ENCODE results near the gene PIK3R2. TPM values are rescaled to one million over a fixed set of nuclear protein-coding genes. Genes with fewer than 3 reads are reported as not detected.

Gene PIK3R2
- total RNA-seq, 1 experiment from 2014 or later: 42.8 TPM

DNA sequence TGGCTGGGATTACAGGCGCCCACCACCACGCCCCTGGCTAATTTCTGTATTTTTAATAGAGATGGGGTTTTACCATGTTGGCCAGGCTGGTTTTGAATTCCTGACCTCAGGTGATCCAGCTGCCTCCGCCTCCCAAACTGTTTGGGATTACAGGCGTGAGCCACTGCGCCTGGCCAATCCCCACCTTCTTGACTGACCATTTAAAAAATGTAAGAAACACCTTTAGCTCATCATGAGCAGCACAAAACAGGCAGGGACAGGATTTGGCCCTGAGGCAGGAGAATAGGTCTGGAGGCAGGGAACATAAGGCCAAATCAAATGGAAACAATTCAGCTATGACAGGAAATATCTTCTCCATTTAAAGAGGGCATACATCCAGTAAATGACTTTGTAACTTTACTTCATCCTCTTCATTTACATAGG lies 38.7 kb downstream of the PIK3R2 start:
- no peaks in the 10 kb centered on the region; the same call in 1 of the 2 replicates for H3K4me1 ChIP-seq (ENCODE audit: insufficient read depth, low read length)
- DNase-seq: no peak
- peak overlapping the region; percentile 85 for H2AFZ ChIP-seq (ENCODE audit: low read length)
- H2BK5ac ChIP-seq (ENCODE audit: insufficient read length, low read length): no peak overlapping the region
- H2BK15ac ChIP-seq (ENCODE audit: low read depth, low read length): no peak overlapping the region
- Mint-ChIP-seq H3K9me3 (no peaks in the 10 kb centered on the region; a peak in 1 of 5 replicates), H3K4me3 (peak overlapping the region; percentile 84 to 90; a peak in 3 of 5 replicates), H3K4me1 (peaks cover 17 to 20% of the 10 kb centered on the region in 2 experiments), H3K36me3 (ENCODE audit: insufficient read depth in 1 of 3, low read depth in 3 of 3) (peaks cover 3 to 13% (median 12%) of the 10 kb centered on the region in 3 experiments; a peak in 6 of 7 replicates), H3K27me3 (ENCODE audit: low read depth) (no peaks in the 10 kb centered on the region; the same call in 1 of the 2 replicates), H3K27ac (peak overlapping the region; percentile 88 to 96 (median 95); a peak in 3 of 7 replicates)
- H3K27ac ChIP-seq (ENCODE audit: insufficient read length, low read depth, low read length): no peak overlapping the region
- no peak for TF ChIP-seq CTCF (conservative IDR thresholded peaks at IDR 0.05)
- no peak overlapping the region for H2BK120ac ChIP-seq (ENCODE audit: low read depth, low read length, poor library complexity, severe bottlenecking)
- H3K9me3 ChIP-seq (ENCODE audit: control insufficient read depth, low read depth, low read length): no peaks in the 10 kb centered on the region
- H4K20me1 ChIP-seq (ENCODE audit: control insufficient read depth, insufficient read depth, insufficient read length): no peaks in the 10 kb centered on the region
- no peak overlapping the region for H2BK20ac ChIP-seq (ENCODE audit: low read depth, low read length, poor library complexity, severe bottlenecking)
- no peak overlapping the region for H3K56ac ChIP-seq (ENCODE audit: insufficient read length, low read depth, low read length)
- H3K27me3 ChIP-seq (ENCODE audit: insufficient read depth, low read length): no peaks in the 10 kb centered on the region
- H3K4ac ChIP-seq (ENCODE audit: low read depth, low read length): no peak overlapping the region
- H2AK5ac ChIP-seq (ENCODE audit: insufficient read length, low read length): no peak overlapping the region
- peaks cover 2% of the 10 kb centered on the region; the same call in 1 of the 2 replicates for H3K79me2 ChIP-seq (ENCODE audit: insufficient read depth, low read length)
- H3K4me2 ChIP-seq (ENCODE audit: insufficient read depth, insufficient read length, low read length): peak overlapping the region; percentile 3
- no peak overlapping the region for H4K91ac ChIP-seq (ENCODE audit: insufficient read length, low read depth, low read length)
- H4K5ac ChIP-seq (ENCODE audit: insufficient read length, low read depth, low read length): no peak overlapping the region
- WGBS (ENCODE audit: extremely low coverage, insufficient read length, low lambda C conversion rate): no CpG with 5 or more reads among the region's 5 CpGs
- no peak overlapping the region for H2BK12ac ChIP-seq (ENCODE audit: insufficient read length, low read depth, low read length)
- no peak overlapping the region for H3K23ac ChIP-seq (ENCODE audit: insufficient read length, low read depth, low read length)
- H3K9ac ChIP-seq (ENCODE audit: extremely low read depth, insufficient read length, low read length): no peak overlapping the region
- H3K23me2 ChIP-seq (ENCODE audit: insufficient read length, low read depth, low read length, poor library complexity, severe bottlenecking): peaks cover 8% of the 10 kb centered on the region
- H3K79me1 ChIP-seq (ENCODE audit: insufficient read depth, low read depth, low read length, poor library complexity, severe bottlenecking): peaks cover 6% of the 10 kb centered on the region
- H4K8ac ChIP-seq (replicated peaks; ENCODE audit: insufficient read length, low read depth, low read length): no peak overlapping the region
- H3K14ac ChIP-seq (ENCODE audit: insufficient read depth, low read length): no peak overlapping the region
- H3K18ac ChIP-seq (ENCODE audit: insufficient read length, low read depth, low read length): no peak overlapping the region
- no peak overlapping the region for H3T11ph ChIP-seq (ENCODE audit: low read length)

Data from H9 (cell line).